Left renal cortex interstitium (tissue), 4 donors: Measurements from ENCODE around the gene NPY4R. TPM values are rescaled to one million over a fixed set of nuclear protein-coding genes. Genes with fewer than 3 reads are reported as not detected.
"Not testable (repeated sequence)": the region's sequence is repeated elsewhere in the genome, so short reads cannot be mapped to it uniquely, and the experiment has no call there.

Experiments used
- DNase-seq, 4 donors: peaks; one replicate each; pipeline ENCODE4 v3.0.0-alpha.2; 2013; ENCODE audit warnings: low read depth in 4 of 4, low spot score in 2 of 4, missing footprints in 1 of 4
- polyA plus RNA-seq, 4 donors: library from polyadenylated mRNA; unstranded; fragments of 120-200 nt; gene quantifications; one replicate each; pipeline ENCODE4 v1.2.1, GENCODE V29; 2013; ENCODE audit not compliant: insufficient read length in 4 of 4

Gene NPY4R
- polyA plus RNA-seq, 4 donors = not detected

DNA sequence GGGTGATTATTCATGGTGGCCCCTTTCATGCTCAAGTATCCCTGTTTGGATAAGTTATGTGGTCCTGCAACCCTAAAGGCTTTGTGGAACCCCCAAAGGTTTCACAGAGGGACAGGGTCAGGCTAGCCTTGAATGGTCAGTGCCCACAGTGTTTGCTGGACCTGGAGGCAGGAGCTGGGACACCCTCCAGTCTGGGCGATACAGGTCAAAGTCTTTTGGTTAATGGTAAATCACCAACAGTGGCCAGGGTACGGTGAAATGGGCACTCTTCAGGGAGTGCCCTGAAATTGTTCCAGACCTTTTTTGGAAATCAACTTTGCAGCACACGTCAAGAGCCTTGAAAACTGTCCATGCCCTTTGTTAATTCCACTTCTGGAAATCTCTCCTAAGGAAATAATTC is 8.7 kb downstream of the NPY4R start:
- not testable (repeated sequence) for DNase-seq

DNA sequence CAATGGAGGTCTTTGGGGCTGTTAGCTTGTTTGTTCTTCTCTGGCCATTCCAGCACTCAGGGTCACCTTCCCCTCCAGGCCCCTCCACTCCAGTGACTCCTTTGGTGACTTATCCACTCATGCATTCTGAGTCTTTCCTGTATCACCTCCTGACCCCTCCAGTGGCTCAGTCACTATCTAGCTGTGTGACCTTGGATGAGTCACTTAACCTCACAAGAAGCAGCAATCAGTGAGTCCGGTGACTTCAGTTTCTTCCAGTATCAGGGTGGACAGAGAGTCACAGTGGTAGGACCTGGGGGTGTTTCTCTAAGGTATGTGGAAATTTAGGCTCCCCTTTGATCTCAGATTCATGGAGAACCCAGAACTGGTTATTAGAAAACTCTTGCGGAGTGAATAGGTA is 9.8 kb downstream of the NPY4R start:
- DNase-seq = not testable (repeated sequence)

- not testable (repeated sequence) for DNase-seq
These were observed 14.4 kb downstream of the NPY4R start for GRCh38 chr10:46451365-46451764.

DNA sequence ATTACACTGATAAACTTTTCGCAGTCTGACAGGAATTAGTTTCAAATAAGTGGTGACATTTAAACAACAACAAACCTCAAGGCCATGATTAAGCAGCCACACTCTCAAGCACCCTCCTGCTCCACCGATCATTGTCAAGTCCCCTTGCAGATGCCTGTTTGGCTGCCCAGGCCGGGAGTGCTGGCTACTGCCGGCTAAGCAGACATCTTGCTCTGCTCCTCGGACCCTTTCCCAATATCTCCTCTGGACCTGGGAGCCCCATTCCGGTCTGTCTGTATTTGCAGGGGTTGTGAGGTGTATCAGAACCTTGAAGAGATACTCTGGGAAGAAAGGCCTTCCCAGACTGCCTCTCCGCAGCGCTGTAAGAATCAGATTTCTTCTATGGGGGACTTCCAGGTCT is 14.9 kb downstream of the NPY4R start:
- DNase-seq = not testable (repeated sequence)

- not testable (repeated sequence) for DNase-seq
These were observed 18.3 kb downstream of the NPY4R start for GRCh38 chr10:46447439-46447838.

GRCh38 chr10:46445389-46446122 is 20.2 kb downstream of the NPY4R start:
- not testable (repeated sequence) for DNase-seq

GRCh38 chr10:46443422-46443821 is 22.3 kb downstream of the NPY4R start:
- not testable (repeated sequence) for DNase-seq

DNA sequence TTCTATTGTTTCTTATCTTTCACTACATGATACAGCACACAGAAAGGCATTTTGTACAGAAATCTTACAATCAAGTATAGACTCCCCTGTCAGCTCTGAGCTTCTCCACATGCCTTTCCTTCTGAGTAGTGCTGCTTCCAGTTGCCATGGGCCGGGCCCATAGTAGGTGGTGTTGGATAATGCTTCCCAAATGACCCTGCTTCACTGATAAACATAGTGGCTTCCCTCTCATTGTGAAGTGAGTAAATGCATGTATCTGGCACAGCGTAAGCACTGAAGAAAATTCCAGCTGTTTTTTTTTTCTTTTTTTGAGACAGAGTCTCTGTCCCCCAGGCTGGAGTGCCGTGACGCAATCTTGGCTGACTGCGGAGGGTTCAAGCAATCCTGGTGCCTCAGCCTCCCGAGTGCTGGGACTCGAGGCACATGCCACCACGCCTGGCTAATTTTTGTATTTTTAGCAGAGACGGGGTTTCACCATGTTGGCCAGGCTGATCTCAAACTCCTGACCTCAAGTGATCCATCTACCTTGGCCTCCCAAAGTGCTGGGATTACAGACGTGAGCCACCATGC is 23.0 kb downstream of the NPY4R start:
- DNase-seq = not testable (repeated sequence)

DNA sequence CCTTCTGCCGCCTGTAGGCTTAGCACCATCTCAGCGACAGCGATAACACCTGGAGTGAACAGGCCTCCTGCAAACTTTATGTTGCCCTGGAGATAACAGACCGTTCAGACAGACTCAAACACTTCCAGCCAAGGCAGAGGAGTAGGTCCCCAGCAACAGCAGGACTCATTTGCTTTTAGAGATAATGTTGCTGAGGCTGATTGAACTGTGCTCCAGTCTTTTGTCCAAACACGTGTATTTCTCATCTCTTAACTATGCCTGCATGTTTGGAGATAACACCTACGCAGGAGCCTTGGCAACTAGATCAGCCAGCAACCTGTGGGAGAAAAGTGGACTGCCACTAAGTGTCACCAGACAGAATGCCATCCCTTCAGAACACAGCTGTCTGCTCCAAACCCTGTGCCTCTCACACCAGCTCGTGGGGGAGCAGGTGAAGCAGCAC is 23.9 kb downstream of the NPY4R start:
- not testable (repeated sequence) for DNase-seq

DNA sequence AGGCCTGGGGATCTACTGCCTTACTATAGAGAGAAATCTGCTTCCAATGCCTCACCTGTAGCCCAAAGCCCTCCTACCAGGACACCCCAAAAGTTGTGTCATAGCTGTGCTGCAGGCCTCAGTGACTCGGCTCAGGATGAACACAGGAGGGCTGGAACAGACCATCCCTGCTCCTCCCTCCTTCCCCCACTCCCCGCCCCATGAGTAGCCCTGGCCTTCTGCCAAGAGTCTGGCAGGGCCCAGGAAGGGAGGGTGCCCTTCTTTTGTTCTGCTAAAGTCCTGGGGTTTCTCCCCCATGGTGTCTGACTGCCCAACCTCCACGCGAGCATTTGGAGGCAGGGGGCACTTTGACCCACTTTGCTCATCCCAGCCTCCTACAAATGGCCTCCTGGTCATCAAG is 24.8 kb downstream of the NPY4R start:
- not testable (repeated sequence) for DNase-seq

GRCh38 chr10:46423550-46423949 is 42.2 kb downstream of the NPY4R start:
- DNase-seq = not testable (repeated sequence)

- DNase-seq = not testable (repeated sequence)
These were observed 46.0 kb downstream of the NPY4R start for GRCh38 chr10:46419570-46420379.

DNA sequence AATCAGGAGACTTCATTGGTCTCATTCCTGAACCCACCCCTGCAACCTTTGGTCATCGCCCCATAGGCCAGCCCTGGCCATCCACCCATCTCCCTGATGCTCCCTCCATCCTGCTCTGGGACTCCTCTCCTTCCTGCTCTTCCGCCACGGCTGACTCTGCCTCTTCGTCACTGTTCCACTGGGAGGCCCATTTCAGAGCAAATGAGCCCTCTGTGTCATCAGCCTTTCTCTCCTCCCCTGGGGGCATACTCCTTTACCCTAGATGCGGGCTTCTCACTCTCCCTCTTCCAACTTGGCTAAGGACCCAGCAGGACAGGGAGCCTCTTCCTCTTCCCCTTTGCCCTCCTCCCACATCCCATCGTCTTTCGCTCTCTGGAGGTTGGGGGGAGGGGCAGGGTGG is 47.5 kb downstream of the NPY4R start:
- DNase-seq = not testable (repeated sequence)

- DNase-seq = not testable (repeated sequence)
These were observed 50.5 kb downstream of the NPY4R start for GRCh38 chr10:46415291-46415690.

GRCh38 chr10:46412665-46413064 is 53.1 kb downstream of the NPY4R start:
- DNase-seq = not testable (repeated sequence)

GRCh38 chr10:46411123-46411522 is 54.6 kb downstream of the NPY4R start:
- DNase-seq = not testable (repeated sequence)

Other genes with a start within 250 kb of the NPY4R start
- not detected for gene ANTXRL, start 179.0 kb downstream of the NPY4R start, polyA plus RNA-seq
- gene ANXA8L1, start 90.2 kb downstream of the NPY4R start, polyA plus RNA-seq = under 1 TPM in 2 of 4 donors, not detected in 2; 0.28 to 0.43 TPM
- gene GPRIN2, start 90.7 kb upstream of the NPY4R start, polyA plus RNA-seq = 1 to 10 TPM; 4.4 to 6.6 (median 5.7) TPM
- 10 to 100 TPM in 2 of 4 donors, 1 to 10 TPM in 2; 6.1 to 16.1 (median 9.2) TPM for gene SYT15, start 113.2 kb upstream of the NPY4R start, polyA plus RNA-seq